HG03064 (cell line): ENCODE data around the gene SPSB2.
"Not testable (repeated sequence)": the region's sequence is repeated elsewhere in the genome, so short reads cannot be mapped to it uniquely, and the experiment has no call there.

Experiments
- ATAC-seq: cut with Tn5 transposase; IDR thresholded peaks from one replicate; pipeline ENCODE4 v1.9.1; 2021; ENCODE audit warnings: low read depth; ENCODE audit not compliant: unreplicated experiment

The SPSB2 gene

DNA sequence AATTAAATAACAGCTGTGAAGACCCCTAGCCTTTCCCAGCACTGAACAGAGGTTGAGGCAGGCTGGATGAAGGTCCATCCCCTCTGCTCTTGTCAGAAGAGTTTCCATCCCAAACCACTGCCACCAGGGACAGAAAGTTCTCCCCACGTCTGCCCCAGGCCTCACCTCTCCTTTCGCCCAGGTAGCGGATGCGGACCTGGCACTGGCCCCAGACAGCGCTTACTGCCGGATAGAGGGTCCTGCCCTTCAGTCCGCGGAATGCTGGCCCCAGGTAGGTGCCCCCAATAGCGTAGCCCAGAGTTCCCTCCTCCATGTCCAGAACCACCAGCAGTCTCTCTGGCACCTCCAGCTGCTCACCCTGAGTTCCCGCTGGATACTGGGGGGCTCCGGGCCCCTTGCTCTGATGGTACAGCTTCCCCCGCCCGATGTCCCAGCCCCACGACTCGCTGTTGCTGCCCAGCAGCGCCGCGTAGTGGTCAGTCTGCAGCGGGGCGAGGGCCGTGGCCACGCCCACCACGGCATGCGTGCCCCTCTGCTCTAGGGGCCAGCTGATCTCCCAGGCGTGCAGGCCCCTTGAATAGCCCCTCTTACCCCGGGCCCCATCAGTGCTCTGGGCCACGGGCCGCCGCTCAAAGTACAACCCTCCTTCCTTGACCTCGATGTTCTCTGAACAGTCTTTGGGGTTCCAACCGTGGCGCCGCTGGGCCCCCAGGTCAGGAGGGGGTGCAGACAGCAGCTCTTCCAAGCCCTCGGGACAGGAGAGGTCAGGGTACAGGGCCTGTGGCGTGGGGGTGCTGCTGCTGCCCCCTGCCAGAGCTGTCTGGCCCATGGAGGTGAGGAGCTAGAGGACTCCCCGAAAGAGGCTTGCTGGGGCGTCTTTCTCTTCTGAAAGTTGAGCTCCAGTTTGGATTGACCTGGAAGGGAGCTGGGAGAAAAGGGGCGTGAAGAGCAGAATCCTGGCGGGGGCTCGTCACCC, 742 bp downstream of the SPSB2 start:
- peak; percentile 30 for ATAC-seq

DNA sequence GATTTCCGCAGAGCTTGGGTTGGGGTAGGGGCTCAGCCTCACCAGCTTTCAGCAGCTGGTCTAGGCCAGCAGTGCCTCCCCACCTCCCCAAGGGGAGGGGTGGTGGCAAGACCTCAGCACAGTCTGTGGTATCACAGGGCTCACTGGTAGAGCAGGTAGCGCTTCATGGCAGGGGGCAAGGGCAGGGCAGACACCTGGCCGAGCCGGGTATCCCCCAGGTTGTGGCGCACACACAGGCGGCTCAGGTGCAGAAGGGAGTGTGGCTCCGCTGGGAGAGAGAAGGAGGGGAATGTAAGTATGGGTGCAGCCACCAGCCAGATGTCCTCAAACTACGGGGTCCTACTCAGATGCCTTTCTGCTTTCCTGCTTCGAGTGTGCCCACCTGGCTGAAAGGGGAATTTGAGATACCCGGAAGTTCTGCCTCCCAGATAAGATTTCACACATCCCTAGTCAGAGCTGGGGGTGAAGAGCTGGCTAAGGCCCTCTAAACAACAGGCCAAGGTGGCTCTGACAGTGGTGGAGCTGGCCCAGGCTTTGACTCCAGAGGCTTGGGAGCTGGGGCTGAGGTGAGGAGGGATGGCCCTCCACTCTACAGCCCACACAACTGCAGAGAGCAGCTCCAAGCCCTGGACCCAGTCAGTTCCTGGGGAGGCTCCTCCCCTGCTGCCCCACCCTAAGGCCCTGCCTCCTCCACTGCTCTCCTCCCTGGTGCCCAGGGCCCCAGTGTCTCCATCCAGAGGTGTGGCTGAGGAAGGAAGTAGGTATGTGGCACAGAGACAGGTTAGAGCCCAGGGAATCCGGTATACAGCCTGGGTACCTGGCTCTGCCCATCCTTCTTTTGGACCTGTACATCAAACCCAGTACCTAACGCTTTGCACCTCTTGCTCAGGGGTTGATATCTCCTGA, 1.8 kb downstream of the SPSB2 start:
- ATAC-seq: no peak

DNA sequence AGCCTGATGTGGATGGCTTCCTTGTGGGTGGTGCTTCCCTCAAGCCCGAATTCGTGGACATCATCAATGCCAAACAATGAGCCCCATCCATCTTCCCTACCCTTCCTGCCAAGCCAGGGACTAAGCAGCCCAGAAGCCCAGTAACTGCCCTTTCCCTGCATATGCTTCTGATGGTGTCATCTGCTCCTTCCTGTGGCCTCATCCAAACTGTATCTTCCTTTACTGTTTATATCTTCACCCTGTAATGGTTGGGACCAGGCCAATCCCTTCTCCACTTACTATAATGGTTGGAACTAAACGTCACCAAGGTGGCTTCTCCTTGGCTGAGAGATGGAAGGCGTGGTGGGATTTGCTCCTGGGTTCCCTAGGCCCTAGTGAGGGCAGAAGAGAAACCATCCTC, 2.8 kb downstream of the SPSB2 start:
- not testable (repeated sequence) for ATAC-seq

DNA sequence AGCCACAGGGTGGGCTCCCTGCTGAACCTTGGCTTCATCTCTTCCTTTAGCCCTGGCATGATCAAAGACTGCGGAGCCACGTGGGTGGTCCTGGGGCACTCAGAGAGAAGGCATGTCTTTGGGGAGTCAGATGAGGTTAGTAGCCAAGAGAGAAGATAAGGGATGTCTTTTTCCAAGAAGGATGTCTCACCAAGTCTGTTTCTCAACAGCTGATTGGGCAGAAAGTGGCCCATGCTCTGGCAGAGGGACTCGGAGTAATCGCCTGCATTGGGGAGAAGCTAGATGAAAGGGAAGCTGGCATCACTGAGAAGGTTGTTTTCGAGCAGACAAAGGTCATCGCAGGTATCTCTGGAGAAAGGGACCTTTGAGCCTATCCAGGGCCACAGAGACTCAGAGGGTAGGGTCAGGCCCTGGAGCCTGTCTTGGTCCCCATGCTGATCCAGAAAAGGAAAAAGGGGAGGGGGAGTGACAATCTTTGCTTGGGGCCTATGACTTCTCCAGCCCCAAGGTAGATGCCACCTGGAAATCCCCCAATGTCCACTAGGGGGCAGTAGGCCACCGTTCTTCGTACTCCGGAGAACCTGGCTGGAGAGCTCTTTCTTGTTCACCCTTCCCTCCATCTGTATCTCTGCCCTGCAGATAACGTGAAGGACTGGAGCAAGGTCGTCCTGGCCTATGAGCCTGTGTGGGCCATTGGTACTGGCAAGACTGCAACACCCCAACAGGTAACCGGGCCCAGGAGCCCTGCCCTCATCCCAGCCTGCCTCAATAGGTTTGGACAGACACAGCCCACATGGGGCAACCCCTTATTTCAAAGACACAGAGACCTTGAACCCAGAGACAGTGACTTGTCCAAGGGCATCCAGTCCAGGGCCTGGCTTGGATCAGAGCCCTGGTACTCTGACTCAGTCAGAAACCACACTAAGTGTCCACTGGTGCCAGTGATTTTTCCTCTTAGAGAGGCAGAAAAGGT, 3.8 kb downstream of the SPSB2 start:
- no peak for ATAC-seq

DNA sequence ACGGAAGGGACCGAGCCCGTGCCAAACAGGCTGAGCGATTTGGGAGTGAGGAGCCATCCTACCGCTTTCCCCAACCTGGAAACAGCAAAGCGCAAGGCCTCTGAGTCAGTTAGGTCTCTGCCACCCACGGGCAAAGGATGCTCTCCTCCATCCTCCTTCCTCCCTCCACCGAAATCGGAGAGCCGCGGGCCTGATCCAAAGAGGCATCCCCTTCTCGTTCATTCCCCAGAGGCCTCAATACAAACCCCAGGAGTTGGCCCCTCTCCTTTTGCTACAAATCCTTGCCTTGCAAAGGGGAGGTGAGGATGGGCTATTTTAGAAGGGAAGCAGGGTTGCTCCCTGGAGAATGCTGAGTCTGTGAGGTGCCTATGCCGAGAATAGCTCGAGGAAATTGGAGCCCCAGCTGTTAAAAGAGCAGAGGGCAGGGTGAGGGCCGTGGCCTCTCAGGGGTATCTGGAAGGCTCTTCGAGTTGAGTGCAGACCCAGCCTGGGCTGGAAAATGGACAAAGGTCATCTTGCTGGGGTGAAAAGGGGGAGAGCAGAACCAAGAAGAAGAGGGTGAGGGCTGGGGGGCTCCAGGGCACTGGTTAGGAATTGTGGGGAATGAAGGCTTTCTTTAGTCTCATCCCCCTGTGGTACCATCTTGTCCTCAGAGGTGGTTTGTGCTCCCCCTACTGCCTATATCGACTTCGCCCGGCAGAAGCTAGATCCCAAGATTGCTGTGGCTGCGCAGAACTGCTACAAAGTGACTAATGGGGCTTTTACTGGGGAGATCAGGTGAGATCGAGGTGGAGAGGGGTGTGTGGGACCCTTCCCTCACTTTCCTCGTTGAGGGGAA, 4.7 kb downstream of the SPSB2 start:
- ATAC-seq: no peak

DNA sequence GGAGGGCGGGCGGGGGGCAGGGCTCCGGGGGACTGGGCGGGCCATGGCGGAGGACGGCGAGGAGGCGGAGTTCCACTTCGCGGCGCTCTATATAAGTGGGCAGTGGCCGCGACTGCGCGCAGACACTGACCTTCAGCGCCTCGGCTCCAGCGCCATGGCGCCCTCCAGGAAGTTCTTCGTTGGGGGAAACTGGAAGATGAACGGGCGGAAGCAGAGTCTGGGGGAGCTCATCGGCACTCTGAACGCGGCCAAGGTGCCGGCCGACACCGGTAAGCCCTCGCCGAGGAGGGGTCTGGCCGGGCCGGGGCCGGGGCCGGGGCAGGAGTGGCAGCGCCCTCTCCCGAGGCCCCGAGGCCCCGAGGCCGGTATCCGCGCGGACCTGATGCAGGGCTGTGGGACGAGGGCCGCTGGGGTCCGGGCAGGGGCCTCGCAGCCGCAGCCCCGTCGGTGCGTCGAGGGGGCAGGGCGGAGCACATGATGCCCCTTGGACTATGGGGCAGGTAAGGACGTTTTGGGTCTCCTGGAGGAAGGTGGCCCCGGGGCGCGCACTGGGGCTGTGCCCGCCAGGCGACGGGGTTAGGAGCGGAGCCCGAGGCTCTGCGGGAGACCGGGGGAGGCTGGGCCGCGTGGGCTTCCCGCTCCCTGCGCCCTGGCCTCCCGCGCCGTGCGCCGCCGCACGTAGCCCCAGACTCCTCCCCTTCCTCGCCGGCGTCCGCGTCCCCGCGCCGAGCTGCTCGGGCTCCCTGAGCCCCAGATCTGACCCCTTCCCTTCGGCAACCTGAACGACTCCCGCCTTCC, 5.5 kb downstream of the SPSB2 start, which contains the start of gene TPI1:
TPI1 (plus strand) TSS at position 119 of the 798 bp plus-strand sequence; CDS start at position 155, 36 bp downstream.
- ATAC-seq: peak; percentile 46

DNA sequence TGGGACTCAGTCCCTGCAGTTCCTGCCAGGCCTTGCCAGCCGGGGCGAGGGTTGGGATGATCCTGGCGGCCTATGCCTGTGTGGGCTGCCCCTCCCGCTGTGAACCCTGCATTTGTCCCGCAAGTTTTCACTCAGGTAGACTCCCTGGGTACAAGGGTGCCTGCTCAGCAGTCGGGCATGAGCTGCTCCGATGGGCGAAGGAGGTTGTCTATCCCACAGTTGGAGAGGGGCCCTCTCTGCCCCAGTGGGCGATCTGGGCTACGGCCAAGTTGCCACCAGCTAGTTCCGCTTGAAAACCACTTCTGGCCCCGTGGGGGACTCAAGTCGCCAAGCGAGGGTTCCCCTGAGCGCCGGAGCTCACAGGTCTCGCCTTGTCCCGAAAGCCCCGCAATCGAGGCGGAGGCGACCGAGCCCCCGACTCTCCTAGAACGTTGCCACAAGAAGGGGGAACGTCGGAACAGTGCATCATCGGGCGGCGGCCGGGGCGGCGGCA, 6.1 kb downstream of the SPSB2 start:
- peak; percentile 14 for ATAC-seq

DNA sequence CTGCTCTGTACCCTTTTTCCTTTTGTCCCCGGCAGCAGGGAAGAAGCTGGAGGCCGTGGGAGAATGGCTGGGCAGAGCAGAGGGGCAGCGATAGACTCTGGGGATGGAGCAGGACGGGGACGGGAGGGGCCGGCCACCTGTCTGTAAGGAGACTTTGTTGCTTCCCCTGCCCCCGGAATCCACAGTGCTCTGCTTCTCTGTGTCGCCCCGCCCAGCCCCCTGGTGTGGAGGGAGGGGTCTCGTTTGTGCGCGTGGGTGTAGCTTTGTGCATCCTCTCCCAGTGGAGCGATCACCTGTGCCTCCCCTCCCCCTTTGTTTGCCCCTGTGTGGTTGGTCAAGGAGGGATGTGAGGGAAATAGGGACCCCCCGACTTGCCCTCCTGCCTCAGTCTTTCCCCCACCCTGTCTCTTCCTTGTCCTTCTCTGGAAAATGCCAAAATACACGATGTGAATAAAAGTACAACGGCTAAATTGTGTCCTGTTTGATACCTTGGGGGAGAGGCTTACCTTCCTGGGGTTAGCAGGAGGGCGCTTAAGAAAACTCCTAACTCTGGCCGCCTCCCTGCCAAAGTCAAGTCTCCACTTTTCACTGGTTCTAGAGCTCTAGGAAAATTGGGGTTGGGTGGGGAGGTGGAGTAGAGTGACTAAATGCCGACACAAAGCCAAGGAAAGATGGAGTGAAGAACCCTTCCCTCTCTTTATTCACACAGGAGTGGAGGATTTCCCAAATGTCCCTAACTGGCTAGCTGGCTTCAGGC, 6.8 kb downstream of the SPSB2 start:
- no peak for ATAC-seq

DNA sequence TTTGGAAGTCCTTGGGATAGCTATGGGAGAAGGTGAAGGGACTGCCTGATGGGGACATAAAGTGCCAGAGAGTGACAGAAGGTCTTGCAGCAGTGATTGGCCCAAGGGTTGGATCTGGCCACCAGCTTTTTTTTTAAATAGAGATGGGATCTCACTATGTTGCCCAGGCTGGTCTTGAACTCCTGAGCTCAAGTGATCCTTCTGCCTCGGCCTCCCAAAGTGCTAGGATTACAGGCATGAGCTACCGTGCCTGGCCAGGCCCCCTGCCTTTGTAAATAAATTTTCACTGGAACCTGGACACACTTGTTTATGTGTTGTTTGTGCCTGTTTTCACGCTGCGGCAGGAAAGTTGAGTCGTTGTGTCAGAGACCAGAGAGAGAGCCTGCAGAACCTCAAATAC, 7.8 kb downstream of the SPSB2 start:
- ATAC-seq: not testable (repeated sequence)

DNA sequence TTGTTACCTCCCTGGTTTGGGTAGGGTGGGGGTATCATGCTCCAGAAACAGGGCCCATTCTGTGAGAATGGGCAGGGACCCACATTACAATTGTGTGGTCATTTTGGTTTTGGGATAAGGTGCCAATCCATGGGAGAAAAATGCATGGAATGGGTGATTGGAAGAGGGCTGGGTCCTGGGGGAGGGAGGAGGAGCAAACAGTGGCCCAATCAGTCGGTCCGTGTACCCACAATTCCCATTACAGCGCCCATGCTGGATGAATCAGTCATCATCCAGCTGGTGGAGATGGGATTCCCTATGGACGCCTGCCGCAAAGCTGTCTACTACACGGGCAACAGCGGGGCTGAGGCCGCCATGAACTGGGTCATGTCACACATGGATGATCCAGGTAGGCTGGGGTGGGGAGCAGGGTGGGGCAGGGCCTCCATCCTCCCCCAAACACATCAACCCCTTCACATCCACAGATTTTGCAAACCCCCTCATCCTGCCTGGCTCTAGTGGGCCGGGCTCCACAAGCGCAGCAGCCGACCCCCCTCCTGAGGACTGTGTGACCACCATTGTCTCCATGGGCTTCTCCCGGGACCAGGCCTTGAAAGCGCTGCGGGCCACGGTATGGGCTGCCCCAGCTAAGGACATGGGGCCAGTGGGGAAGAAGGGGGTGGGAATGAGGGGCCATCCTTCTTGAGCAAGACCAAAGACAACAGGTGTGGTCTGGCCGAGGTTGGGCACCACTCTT, 9.3 kb downstream of the SPSB2 start:
- no peak for ATAC-seq

DNA sequence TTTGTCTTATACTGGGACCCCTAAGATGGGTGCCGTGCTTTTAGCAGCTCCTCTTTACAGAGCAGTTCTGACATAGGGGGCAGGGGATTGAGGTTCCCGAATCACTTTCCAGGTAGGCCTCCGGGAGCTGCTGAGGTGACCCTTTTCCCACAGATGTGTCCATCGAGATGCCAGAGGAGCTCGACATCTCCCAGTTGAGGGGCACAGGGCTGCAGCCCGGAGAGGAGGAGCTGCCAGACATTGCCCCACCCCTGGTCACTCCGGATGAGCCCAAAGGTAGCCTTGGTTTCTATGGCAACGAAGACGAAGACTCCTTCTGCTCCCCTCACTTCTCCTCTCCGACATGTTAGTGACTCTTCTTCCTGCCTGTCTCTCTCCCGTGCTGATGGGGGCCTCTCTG, 10.1 kb downstream of the SPSB2 start:
- ATAC-seq: no peak

DNA sequence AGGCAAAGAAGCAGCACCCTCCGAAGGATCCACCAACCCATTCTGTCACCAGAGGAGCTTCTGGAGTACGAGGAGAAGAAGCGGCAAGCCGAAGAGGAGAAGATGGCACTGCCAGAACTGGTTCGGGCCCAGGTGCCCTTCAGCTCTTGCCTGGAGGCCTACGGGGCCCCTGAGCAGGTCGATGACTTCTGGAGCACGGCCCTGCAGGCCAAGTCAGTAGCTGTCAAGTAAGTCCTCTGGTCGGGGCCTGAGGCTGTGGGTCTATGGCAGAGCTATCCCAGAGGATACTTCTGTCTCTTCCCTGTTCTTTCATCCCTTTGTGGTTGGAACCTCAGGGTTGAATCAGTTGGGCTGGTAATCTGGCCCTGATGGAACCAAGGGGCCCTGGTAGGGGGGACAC, 11.7 kb downstream of the SPSB2 start:
- no peak for ATAC-seq

DNA sequence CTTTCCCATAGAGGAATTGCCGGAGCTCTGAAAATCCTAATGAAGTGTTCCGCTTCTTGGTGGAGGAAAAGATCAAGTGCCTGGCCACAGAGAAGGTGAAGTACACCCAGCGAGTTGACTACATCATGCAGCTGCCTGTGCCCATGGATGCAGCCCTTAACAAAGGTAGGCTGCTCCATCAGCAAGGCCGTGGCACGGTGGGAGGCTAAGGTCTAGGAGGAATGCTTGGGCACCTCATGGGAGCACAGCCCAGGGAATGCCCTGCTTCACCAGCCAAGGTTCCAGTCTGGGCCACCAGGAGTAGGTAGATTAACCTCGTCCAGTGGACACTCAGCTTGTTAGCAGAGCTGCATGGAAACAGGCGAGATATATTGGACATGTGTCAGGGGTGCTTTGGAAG, 12.2 kb downstream of the SPSB2 start:
- ATAC-seq: no peak

DNA sequence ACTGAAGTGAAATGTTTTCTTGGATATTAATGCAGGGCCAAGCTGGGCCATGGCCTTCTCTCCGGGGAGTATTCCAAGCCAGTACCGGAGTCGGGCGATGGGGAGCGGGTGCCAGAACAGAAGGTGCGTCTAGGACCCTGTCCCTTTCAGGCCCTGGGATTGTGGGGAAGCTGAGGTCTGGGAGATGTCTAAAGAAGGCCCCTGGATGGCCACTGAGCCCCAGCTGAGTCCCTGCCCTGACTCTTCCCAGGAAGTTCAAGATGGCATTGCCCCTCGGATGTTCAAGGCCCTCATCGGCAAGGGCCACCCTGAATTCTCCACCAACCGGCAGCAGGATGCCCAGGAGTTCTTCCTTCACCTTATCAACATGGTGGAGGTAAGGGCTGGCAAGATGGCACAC, 13.0 kb downstream of the SPSB2 start:
- no peak for ATAC-seq

DNA sequence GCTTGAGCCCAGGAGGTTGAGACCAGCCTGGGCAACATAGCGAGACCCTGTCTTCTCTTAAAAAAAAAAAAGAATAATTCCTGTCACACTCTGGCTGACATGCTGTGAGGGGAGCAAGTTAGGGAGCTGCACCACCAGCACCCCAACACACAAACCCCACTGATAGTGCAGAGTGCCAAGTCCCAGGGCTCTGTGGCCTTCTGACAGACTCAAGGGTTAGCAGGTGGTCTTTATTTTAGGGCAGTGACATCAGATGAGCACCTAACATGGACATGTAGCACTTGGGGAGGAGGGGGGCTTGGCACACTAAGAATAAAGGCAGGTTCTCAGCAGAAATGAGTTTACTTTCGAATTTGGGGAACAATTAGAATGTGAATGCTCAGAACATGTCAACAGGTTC, 14.3 kb downstream of the SPSB2 start:
- no peak for ATAC-seq

DNA sequence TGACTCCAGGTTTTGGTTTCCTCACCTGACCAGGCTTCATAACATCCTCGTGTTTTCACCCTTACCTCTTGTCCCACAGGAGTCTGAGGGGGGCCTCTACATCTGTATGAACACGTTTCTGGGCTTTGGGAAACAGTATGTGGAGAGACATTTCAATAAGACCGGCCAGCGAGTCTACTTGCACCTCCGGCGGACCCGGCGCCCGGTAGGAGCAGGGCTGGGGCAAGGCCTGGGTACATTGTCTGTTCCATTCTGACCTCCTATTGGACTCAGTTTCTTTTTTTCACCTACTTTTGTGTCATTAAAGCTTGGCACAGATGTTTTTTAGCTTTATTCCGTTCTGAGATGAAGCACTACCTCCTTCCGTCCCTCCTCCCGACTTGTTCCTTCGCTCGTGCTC, 17.8 kb downstream of the SPSB2 start:
- no peak for ATAC-seq

DNA sequence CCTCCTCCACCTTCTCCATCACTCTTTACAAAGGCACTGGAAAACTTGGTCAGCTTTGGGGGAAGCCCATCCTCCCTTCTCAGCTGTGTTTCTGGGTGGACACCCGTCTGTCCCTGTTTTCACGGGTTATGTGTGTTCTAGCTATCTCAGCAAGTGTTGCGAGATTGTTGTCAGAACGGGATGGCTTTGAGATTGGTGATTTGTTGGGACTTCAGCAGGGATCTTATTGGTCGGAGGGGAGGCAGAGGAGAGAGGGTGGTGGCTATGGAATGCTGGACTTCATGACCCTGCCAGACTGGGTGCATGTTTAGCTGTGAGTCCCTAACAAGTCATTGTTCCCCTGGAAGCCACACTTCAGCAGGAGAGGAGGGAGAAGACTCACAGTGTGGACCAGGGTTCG, 19.1 kb downstream of the SPSB2 start:
- ATAC-seq: no peak
